ENCODE data around the gene CLDN22. TPM values are rescaled to one million over a fixed set of nuclear protein-coding genes. Genes with fewer than 3 reads are reported as not detected.

Gene CLDN22
- not detected in 2 replicates for total RNA-seq

GRCh38 chr4:183320211-183321059 lies at the start of gene CLDN22:
Gene CLDN22 (minus strand): TSS chr4:183320276. CDS start chr4:183320218, 58 bp downstream.

DNA sequence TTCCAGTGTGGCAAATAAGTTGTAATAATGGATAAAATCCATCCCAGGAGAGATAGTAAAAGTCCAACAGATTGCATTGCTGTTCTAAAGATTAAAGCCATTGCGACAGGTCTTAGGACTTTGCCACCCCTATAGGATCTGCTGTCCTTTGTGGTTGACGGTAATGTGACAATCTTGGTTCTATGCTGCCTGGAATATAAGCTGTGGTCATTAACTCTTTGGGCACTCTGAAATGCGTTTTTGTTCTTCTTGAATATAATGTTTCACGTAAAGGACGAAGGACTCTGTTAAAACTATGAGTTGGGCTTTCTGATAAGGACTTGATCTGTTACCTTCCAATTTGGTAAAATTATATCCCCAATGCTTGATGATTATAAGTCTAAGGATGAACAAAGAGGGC lies 2.2 kb upstream of the CLDN22 start, which contains the start of gene CLDN24:
Gene CLDN24 (minus strand): TSS at position 101 of the 400 bp plus-strand sequence. CDS start 0 bp downstream, at position 101.

Other genes with a start within 250 kb of the CLDN22 start
- gene WWC2, start 221.0 kb downstream of the CLDN22 start, total RNA-seq, result 15.9 and 64.8 TPM in 2 replicates
- gene CLDN24, start 2.1 kb upstream of the CLDN22 start, total RNA-seq, result not detected in 2 replicates
- gene CDKN2AIP, start 124.4 kb upstream of the CLDN22 start, total RNA-seq, result 12.1 and 13.8 TPM in 2 replicates
- gene ING2, start 184.8 kb upstream of the CLDN22 start, total RNA-seq, result 5.0 and 6.5 TPM in 2 replicates

All from bladder microvascular endothelial cell (primary cell).